Right lobe of liver (tissue), 4 donors: ENCODE measurements around the gene IKBKE.

ENCODE experiments used
- CTCF ChIP-seq, 4 donors: fragments of 200-600 bp in 3 of 4; fragments of 450-650 bp in 1 of 4; IDR thresholded peaks; one replicate each; pipeline versions ENCODE4 v1.5.1 to v1.8.0; 2016 to 2022; ENCODE audit warnings: antibody characterized with exemption in 4 of 4, mild to moderate bottlenecking in 2 of 4
- POLR2A ChIP-seq: fragments of 450-650 bp; IDR thresholded peaks from one replicate; pipeline ENCODE4 v1.6.1; 2017; ENCODE audit warnings: antibody characterized with exemption, mild to moderate bottlenecking
- donor health status: DM: no; HTN: no; CAD: no.
- donor health status: DM: no; HTN: no; CAD: no.
- donor health status: DM: no; HTN: yes; CAD: no.

GRCh38 chr1:206504363-206504713 lies 34.1 kb downstream of the IKBKE start:
- TF ChIP-seq CTCF (IDR thresholded peaks at IDR 0.05) (no peak), POLR2A (no peak)
